Measurements from ENCODE around the gene HIVEP1. TPM values are rescaled to one million over a fixed set of nuclear protein-coding genes. Genes with fewer than 3 reads are reported as not detected.

HIVEP1 gene
- total RNA-seq, 1 experiment from 2014 or later: 24.3 TPM

GRCh38 chr6:12173181-12173580 lies 161.1 kb downstream of the HIVEP1 start:
- peaks cover 4% of the 10 kb centered on the region; the same call in 1 of the 2 replicates for H3K36me3 Mint-ChIP-seq
- no peak for TF ChIP-seq PRDM15 (CRISPR knock-in tag; IDR thresholded peaks at IDR 0.05)
- no peak for TF ChIP-seq ESRRA (CRISPR knock-in tag; IDR thresholded peaks at IDR 0.05; ENCODE audit: borderline replicate concordance)
- TF ChIP-seq IRF2 (CRISPR knock-in tag; IDR thresholded peaks at IDR 0.05; ENCODE audit: borderline replicate concordance, low read depth): no peak
- no peak for TF ChIP-seq TCF7 (CRISPR knock-in tag; IDR thresholded peaks at IDR 0.05; ENCODE audit: low read depth)
- no peak for TF ChIP-seq ZNF121 (CRISPR knock-in tag; IDR thresholded peaks at IDR 0.05)
- no peak overlapping the region for H3K4me3 Mint-ChIP-seq
- no peaks in the 10 kb centered on the region for H3K27me3 Mint-ChIP-seq (ENCODE audit: low read depth)
- H3K4me1 Mint-ChIP-seq: peaks cover 37% of the 10 kb centered on the region
- CTCF ChIA-PET: no interaction called here
- H3K9me3 Mint-ChIP-seq: peaks cover 6% of the 10 kb centered on the region
- no peak for ATAC-seq
- POLR2A ChIA-PET: no interaction called here
- H3K27ac Mint-ChIP-seq: no peak overlapping the region
- DNase-seq (ENCODE audit: low spot score): no peak

GRCh38 chr6:12173661-12174060 lies 161.5 kb downstream of the HIVEP1 start:
- ChIA-PET CTCF (no interaction called here), POLR2A (no interaction called here)
- no peak overlapping the region for H3K4me3 Mint-ChIP-seq
- peaks cover 37% of the 10 kb centered on the region for H3K4me1 Mint-ChIP-seq
- TF ChIP-seq NFATC4 (CRISPR knock-in tag; IDR thresholded peaks at IDR 0.05): no peak
- no peak for TF ChIP-seq ZNF671 (CRISPR knock-in tag; IDR thresholded peaks at IDR 0.05)
- no peak for TF ChIP-seq ZNF423 (CRISPR knock-in tag; IDR thresholded peaks at IDR 0.05)
- no peak for TF ChIP-seq ATF1 (CRISPR knock-in tag; IDR thresholded peaks at IDR 0.05)
- TF ChIP-seq ZNF263 (CRISPR knock-in tag; IDR thresholded peaks at IDR 0.05; ENCODE audit: low read depth): no peak
- TF ChIP-seq SMAD3 (CRISPR knock-in tag; IDR thresholded peaks at IDR 0.05; ENCODE audit: borderline replicate concordance): no peak
- no peak for TF ChIP-seq ZNF219 (CRISPR knock-in tag; IDR thresholded peaks at IDR 0.05; ENCODE audit: borderline replicate concordance)
- TF ChIP-seq ESRRA (CRISPR knock-in tag; IDR thresholded peaks at IDR 0.05; ENCODE audit: borderline replicate concordance): no peak
- H3K9me3 Mint-ChIP-seq: peaks cover 6% of the 10 kb centered on the region
- H3K36me3 Mint-ChIP-seq: peaks cover 4% of the 10 kb centered on the region; the same call in 1 of the 2 replicates
- no peak overlapping the region for H3K27ac Mint-ChIP-seq
- H3K27me3 Mint-ChIP-seq (ENCODE audit: low read depth): no peaks in the 10 kb centered on the region
- ATAC-seq (no peak), DNase-seq (ENCODE audit: low spot score) (no peak)

- H3K4me1 Mint-ChIP-seq: peaks cover 37% of the 10 kb centered on the region
- H3K9me3 Mint-ChIP-seq: peaks cover 6% of the 10 kb centered on the region
- ChIA-PET POLR2A (no interaction called here), CTCF (no interaction called here)
- H3K4me3 Mint-ChIP-seq: no peak overlapping the region
- peaks cover 4% of the 10 kb centered on the region; the same call in 1 of the 2 replicates for H3K36me3 Mint-ChIP-seq
- DNase-seq (ENCODE audit: low spot score) (no peak), ATAC-seq (no peak)
- H3K27ac Mint-ChIP-seq: no peak overlapping the region
- TF ChIP-seq E2F5 (CRISPR knock-in tag; IDR thresholded peaks at IDR 0.05): no peak
- no peak for TF ChIP-seq IRF2 (CRISPR knock-in tag; IDR thresholded peaks at IDR 0.05; ENCODE audit: borderline replicate concordance, low read depth)
- TF ChIP-seq EMX1 (CRISPR knock-in tag; IDR thresholded peaks at IDR 0.05): no peak
- TF ChIP-seq GRHL2 (CRISPR knock-in tag; IDR thresholded peaks at IDR 0.05; ENCODE audit: insufficient replicate concordance, severe bottlenecking): no peak
- TF ChIP-seq ZNF423 (CRISPR knock-in tag; IDR thresholded peaks at IDR 0.05): no peak
- no peak for TF ChIP-seq NR2C2 (CRISPR knock-in tag; IDR thresholded peaks at IDR 0.05)
- no peak for TF ChIP-seq MXD4 (CRISPR knock-in tag; IDR thresholded peaks at IDR 0.05; ENCODE audit: borderline replicate concordance)
- TF ChIP-seq ZNF232 (CRISPR knock-in tag; IDR thresholded peaks at IDR 0.05): no peak
- no peak for TF ChIP-seq ATF1 (CRISPR knock-in tag; IDR thresholded peaks at IDR 0.05)
- H3K27me3 Mint-ChIP-seq (ENCODE audit: low read depth): no peaks in the 10 kb centered on the region
These were observed 162.8 kb downstream of the HIVEP1 start for GRCh38 chr6:12174878-12175277.

Data from WTC11 (cell line).